Testis (tissue), 2 donors: ENCODE measurements around the gene KCNF1.

Source experiments
- CTCF ChIP-seq, 3 experiments: fragments of 450-650 bp in 2 of 3; fragments of 200-600 bp in 1 of 3; sonication (generic) in 1 of 3; IDR thresholded peaks; one replicate each; pipeline ENCODE4 v1.5.1; 2016 to 2019; ENCODE audit warnings: antibody characterized with exemption in 3 of 3, mild to moderate bottlenecking in 2 of 3, moderate library complexity in 1 of 3
- POLR2A ChIP-seq: fragments of 450-650 bp; IDR thresholded peaks from one replicate; pipeline ENCODE4 v1.6.1; 2017; ENCODE audit warnings: antibody characterized with exemption, mild to moderate bottlenecking, moderate library complexity

- TF ChIP-seq CTCF (IDR thresholded peaks at IDR 0.05) (no peak), POLR2A (no peak)
Observed at GRCh38 chr2:10947005-10947440, 35.3 kb downstream of the KCNF1 start.
